Measurements from ENCODE around the gene GABRB2.

- TF ChIP-seq CTCF (conservative IDR thresholded peaks at IDR 0.05; ENCODE audit: low read length) (no peak), EZH2phosphoT487 (IDR thresholded peaks at IDR 0.05; ENCODE audit: borderline replicate concordance, low read depth, low read length) (no peak)
These were observed 203.6 kb downstream of the GABRB2 start for GRCh38 chr5:161342886-161343285.
